ENCODE measurements around the gene HTRA3.

The HTRA3 gene

DNA sequence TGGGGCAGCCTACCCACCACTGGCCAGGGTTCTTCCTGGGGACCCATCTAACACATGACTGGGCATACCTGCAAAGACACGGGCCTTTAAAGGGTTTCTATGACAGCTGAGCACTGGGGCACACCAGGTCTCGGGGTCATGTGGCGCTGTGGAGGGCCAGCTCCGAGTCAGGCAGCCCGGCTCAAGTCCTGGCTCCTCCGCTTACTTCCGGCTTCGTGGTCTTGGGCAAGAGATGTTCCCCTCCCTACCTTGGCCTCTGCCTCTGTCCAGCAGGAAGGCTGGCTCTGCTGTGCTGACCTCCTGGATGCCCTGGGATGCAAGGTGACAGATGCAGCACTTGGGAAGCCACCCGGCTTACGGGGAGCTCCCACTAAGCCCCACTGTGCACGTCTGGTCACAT, 37.6 kb downstream of the HTRA3 start:
- no peak for TF ChIP-seq ZFX (IDR thresholded peaks at IDR 0.05)
- TF ChIP-seq, protein P1, sequence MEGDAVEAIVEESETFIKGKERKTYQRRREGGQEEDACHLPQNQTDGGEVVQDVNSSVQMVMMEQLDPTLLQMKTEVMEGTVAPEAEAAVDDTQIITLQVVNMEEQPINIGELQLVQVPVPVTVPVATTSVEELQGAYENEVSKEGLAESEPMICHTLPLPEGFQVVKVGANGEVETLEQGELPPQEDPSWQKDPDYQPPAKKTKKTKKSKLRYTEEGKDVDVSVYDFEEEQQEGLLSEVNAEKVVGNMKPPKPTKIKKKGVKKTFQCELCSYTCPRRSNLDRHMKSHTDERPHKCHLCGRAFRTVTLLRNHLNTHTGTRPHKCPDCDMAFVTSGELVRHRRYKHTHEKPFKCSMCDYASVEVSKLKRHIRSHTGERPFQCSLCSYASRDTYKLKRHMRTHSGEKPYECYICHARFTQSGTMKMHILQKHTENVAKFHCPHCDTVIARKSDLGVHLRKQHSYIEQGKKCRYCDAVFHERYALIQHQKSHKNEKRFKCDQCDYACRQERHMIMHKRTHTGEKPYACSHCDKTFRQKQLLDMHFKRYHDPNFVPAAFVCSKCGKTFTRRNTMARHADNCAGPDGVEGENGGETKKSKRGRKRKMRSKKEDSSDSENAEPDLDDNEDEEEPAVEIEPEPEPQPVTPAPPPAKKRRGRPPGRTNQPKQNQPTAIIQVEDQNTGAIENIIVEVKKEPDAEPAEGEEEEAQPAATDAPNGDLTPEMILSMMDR (conservative IDR thresholded peaks at IDR 0.05): no peak
- H3K27ac ChIP-seq: no peak overlapping the region

DNA sequence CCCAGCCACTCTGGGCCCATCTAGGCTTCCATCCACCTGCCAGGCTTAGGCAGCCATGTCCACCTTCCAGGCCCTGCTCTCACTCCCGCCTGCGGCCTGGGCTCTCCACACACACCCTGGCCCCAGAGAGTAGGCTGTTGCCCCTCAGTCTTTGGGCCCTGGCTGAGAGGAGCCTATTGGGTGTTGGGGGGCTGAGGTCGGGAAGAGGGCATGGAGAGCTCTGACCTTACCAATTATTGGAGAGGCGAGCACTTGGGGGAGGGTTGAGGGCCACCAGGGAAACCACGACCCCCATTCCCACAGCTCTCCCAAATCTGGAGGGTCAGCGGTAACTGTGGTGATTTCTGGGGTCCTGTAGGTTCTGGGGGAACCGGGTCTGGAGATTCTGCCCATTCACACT, 38.2 kb downstream of the HTRA3 start:
- H3K27ac ChIP-seq: no peak overlapping the region
- no peak for TF ChIP-seq ZFX (IDR thresholded peaks at IDR 0.05)
- TF ChIP-seq, protein P1 (conservative IDR thresholded peaks at IDR 0.05): no peak

DNA sequence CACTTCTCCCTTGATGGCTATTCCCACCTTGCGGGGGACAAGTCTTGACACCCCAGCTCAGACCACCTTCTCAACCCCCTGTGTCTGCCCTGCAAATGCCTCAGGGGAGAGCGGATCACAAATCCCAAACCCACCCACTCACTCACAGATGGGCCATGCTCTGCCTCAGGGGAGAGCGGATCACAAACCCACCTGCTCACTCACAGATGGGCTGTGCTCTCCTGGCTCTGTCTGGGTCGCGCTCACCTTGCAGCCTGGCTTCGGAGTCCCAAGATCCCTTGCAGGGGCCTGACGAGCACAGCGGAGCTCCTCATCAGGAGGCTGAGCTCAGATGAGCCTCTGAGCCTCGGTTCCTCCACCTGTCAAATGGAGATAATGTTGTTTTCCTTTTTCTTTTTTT, 38.6 kb downstream of the HTRA3 start:
- H3K27ac ChIP-seq: no peak overlapping the region
- TF ChIP-seq, protein P1 (conservative IDR thresholded peaks at IDR 0.05): no peak
- TF ChIP-seq ZFX (IDR thresholded peaks at IDR 0.05): no peak

DNA sequence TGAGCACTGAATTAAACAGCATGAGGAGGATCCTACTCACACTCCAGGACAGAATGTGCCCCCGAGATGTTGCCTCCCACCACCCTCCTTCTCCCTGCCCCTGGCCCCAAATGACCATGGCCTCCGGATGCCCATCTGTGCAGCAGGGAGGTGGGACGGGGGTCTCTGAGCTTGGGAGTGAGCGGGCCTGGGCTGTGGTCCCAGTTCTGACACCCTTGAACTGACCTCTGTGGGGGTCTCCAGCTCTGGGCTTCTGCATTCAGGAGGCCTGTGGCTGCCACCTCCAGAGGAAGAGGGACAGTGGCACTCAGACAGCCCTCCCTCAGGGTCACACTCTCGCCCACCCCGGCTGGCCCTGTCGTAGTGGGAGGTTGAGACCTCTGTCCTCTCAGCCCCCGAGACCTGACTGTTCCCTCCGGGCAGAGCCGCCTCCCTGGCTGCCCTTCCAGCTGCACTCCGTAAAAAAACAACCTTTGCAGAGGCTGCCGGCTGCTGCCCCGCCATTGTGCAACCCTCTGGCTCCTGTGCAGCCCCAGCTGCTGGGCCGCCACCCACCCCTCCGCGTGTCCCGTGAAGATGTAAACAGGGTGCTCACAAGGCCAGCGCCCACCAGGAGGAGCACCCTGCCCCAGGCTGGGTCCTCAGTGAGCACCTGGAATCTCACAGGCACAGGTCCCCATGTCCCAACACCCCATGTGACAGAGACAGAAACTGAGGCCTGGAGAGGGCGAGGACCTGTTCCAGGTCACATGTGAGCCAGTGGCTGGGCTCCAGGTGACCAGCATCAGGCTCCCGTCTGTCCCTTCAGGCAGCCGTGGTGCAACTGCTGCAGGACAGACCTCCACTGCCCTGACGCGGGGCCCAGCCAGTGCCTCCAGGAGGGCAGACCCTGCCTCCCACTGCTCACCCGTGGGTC, 39.6 kb downstream of the HTRA3 start:
- TF ChIP-seq, protein P1 (conservative IDR thresholded peaks at IDR 0.05): no peak
- TF ChIP-seq ZFX (IDR thresholded peaks at IDR 0.05): no peak
- H3K27ac ChIP-seq: no peak overlapping the region

DNA sequence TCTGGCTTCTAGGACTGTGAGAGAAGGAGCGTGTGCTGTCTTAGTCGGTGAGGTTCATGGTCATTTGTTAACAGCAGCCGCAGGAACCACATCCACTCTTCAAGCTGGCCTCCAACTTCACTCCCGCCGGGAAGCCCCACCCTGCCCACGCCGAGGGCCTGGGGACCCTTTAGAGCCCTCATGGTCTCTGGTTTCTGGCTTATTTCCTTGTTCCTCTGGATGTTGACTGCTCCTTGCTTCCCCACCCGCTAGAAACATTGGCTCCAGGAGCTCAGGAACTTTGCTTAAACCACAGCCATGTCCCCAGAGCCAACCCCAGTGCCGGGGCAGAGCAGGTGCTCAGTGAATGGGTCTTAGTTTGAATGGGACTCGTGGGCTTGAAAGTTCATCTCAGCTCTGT, 40.8 kb downstream of the HTRA3 start:
- H3K27ac ChIP-seq: no peak overlapping the region
- TF ChIP-seq ZFX (IDR thresholded peaks at IDR 0.05): no peak
- TF ChIP-seq, protein P1 (conservative IDR thresholded peaks at IDR 0.05): no peak

DNA sequence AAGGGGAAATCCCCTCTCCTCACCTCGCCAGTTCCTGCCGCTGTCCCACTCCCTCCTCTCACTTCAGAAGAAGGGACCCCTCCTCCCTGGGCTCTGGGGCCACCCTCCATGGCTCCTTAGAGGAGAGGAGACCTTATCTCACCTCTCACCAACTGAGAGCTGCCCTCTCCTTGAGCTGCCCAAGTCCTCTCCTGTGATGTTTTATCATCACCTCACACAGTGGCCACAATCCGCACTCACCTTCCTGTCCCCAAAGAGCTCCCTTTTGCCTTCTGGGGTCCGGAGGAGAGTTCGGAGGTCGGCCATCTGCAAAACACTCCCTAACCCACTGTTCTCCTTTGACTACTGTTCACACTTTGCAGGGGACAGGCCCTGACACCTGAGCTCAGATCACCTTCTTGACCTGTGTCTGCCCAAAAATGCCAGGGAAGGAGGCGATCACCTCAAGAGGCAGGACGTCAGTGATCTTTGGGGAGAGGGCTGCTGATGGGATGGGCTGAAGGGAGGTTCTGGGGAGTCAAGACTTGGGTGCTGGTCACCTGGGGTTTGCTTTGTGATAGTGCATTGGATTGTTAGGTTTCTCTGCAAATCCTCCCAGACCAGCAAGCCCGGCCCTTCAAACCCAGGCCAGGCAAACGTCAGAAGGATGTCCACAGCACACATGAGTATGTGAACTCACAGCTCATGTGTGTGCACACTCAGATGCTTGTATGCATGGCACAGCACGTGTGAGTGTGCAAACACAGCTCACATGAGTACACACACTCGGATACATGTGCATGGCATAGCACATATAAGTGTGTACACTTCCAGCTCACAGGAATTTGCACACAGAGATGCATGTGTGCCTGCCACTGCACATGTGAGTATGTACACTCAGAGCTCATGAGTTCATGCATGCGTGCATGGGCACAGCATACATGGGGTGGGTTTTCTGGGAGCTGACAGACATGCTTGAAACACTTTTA, 41.8 kb downstream of the HTRA3 start:
- no peak overlapping the region for H3K27ac ChIP-seq
- TF ChIP-seq ZFX (IDR thresholded peaks at IDR 0.05): no peak

DNA sequence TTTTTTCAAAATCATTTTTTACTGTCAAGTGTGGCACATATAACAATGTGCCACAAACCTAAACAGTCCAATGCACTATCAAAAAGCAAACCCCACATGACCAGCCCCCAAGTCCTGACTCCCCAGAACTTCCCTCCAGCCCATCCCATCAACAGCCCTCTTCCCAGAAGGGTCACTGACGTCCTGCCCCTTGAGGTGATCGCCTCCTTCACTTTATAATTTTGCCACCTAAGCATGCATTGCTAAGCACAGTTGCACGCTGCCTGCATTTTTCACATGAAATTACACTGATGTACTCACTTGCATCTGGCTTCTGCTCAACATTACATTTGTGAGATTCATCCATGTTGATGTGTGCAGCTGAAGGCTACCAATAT, 42.5 kb downstream of the HTRA3 start:
- H3K27ac ChIP-seq: no peak overlapping the region
- TF ChIP-seq, protein P1 (conservative IDR thresholded peaks at IDR 0.05): no peak
- TF ChIP-seq ZFX (IDR thresholded peaks at IDR 0.05): no peak
